Right ventricle myocardium superior (tissue), 1 donor: Measurements from ENCODE around the gene BIRC7. TPM values are rescaled to one million over a fixed set of nuclear protein-coding genes. Genes with fewer than 3 reads are reported as not detected.

ENCODE experiments used
- ATAC-seq: fragments of 200-7000 bp; cut with Tn5 transposase; one replicate; pipeline ENCODE4 v1.9.1; 2020; ENCODE audit warnings: mild to moderate bottlenecking; ENCODE audit not compliant: poor library complexity
- DNase-seq: peaks from one replicate; pipeline ENCODE4 v3.0.0-alpha.2; 2020
- intact Hi-C: fragments of 100-400 bp; cut with DNase I; formaldehyde crosslinking; loops from one replicate; pipeline ENCODE4 v1.11.2; 2022
- total RNA-seq: library from RNA; stranded (reverse); fragmentation: NEBNext Ultra II Directional; extraction: Animal tissue kit (Norgen Biotek cat#: 25700); gene quantifications from one replicate; pipeline ENCODE4 v1.2.1, GENCODE V29; 2021
- donor health status: DM: no; HTN: yes; CAD: no; lungs with severe emphysema.

Gene BIRC7
- total RNA-seq, 1 donor from 2014 or later: 0.22 TPM

GRCh38 chr20:63273059-63273579 lies 37.4 kb downstream of the BIRC7 start:
- ATAC-seq: no peak
- no peak for DNase-seq
- intact Hi-C loops: no loop called here

GRCh38 chr20:63273635-63274380 lies 38.1 kb downstream of the BIRC7 start:
- intact Hi-C loops: no loop called here
- ATAC-seq: no peak
- no peak for DNase-seq

GRCh38 chr20:63274381-63275228 lies 38.9 kb downstream of the BIRC7 start:
- ATAC-seq (no peak), DNase-seq (no peak)
- intact Hi-C loops: no loop called here

- no peak for DNase-seq
- no peak for ATAC-seq
- intact Hi-C loops: no loop called here
These were observed 40.1 kb downstream of the BIRC7 start for GRCh38 chr20:63275825-63276224.

- intact Hi-C loops: no loop called here
- ATAC-seq (no peak), DNase-seq (no peak)
These were observed 41.3 kb downstream of the BIRC7 start for GRCh38 chr20:63276956-63277355.

GRCh38 chr20:63277466-63278272 lies 42.0 kb downstream of the BIRC7 start:
- DNase-seq: no peak
- intact Hi-C loops: no loop called here
- ATAC-seq: no peak

- ATAC-seq: no peak
- intact Hi-C loops: no loop called here
- DNase-seq: no peak
These were observed 43.0 kb downstream of the BIRC7 start for GRCh38 chr20:63278661-63279060.

- intact Hi-C loops: no loop called here
- ATAC-seq: no peak
These were observed 44.2 kb downstream of the BIRC7 start for GRCh38 chr20:63279931-63280330.

GRCh38 chr20:63280371-63280770 lies 44.7 kb downstream of the BIRC7 start:
- no peak for ATAC-seq
- DNase-seq: no peak
- intact Hi-C loops: no loop called here

More at GRCh38 chr20:63279931-63280330, 44.2 kb downstream of the BIRC7 start:
- no peak for DNase-seq

GRCh38 chr20:63280929-63281545 lies 45.3 kb downstream of the BIRC7 start:
- ATAC-seq (no peak), DNase-seq (no peak)
- intact Hi-C loops: no loop called here

GRCh38 chr20:63281742-63282665 lies 46.3 kb downstream of the BIRC7 start:
- intact Hi-C loops: no loop called here
- ATAC-seq (no peak), DNase-seq (no peak)

GRCh38 chr20:63282946-63283345 lies 47.2 kb downstream of the BIRC7 start:
- ATAC-seq (no peak), DNase-seq (no peak)
- intact Hi-C loops: no loop called here

GRCh38 chr20:63283397-63284082 lies 47.8 kb downstream of the BIRC7 start:
- ATAC-seq (no peak), DNase-seq (no peak)
- intact Hi-C loops: no loop called here

GRCh38 chr20:63284083-63284440 lies 48.4 kb downstream of the BIRC7 start:
- intact Hi-C loops: no loop called here
- ATAC-seq: no peak
- DNase-seq: no peak

GRCh38 chr20:63284544-63284949 lies 48.8 kb downstream of the BIRC7 start:
- ATAC-seq: no peak
- no peak for DNase-seq
- intact Hi-C loops: no loop called here

- DNase-seq (no peak), ATAC-seq (no peak)
- intact Hi-C loops: no loop called here
These were observed 49.3 kb downstream of the BIRC7 start for GRCh38 chr20:63284981-63285524.
